Retinal pigment epithelial cell (primary cell): ENCODE data around the gene ARFGAP1.
A peak's percentile ranks its signal among the peaks of the same experiment; 100 is the strongest.

ENCODE experiments used
- DNase-seq: peaks from one replicate; pipeline ENCODE4 v3.0.0-alpha.2; 2010; ENCODE audit warnings: low read depth
- H3K4me3 ChIP-seq: 2 replicates; pipeline ENCODE4 v1.5.1; 2011; ENCODE audit warnings: mild to moderate bottlenecking, low read length, control low read depth, moderate library complexity
- CTCF ChIP-seq: conservative IDR thresholded peaks from 2 replicates; pipeline ENCODE4 v1.5.1; 2011; ENCODE audit warnings: low read depth, low read length, control low read depth, inconsistent platforms

Gene ARFGAP1

GRCh38 chr20:63241272-63241671, 31.3 kb upstream of the ARFGAP1 start:
- TF ChIP-seq CTCF: no peak
- H3K4me3 ChIP-seq: no peak overlapping the region
- DNase-seq: no peak

DNA sequence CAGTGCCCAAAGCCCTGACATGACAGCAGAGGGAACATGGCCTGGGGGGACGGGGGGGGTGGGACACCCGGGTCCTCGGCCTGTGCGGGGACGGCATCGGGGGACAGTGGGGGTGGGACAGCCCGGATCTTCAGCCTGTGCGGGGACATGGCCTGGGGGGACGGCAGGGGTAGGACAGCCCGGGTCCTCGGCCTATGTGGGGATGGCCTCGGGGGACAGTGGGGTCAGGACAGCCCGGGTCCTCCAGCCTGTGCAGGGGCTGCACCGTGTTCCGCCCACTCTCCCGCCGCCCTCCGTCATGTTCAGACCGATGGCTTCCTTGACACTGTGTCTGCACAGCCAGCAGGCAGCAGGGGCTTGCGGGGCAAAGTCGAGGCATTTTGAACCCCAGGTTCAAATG, 29.9 kb upstream of the ARFGAP1 start:
- DNase-seq: no peak

DNA sequence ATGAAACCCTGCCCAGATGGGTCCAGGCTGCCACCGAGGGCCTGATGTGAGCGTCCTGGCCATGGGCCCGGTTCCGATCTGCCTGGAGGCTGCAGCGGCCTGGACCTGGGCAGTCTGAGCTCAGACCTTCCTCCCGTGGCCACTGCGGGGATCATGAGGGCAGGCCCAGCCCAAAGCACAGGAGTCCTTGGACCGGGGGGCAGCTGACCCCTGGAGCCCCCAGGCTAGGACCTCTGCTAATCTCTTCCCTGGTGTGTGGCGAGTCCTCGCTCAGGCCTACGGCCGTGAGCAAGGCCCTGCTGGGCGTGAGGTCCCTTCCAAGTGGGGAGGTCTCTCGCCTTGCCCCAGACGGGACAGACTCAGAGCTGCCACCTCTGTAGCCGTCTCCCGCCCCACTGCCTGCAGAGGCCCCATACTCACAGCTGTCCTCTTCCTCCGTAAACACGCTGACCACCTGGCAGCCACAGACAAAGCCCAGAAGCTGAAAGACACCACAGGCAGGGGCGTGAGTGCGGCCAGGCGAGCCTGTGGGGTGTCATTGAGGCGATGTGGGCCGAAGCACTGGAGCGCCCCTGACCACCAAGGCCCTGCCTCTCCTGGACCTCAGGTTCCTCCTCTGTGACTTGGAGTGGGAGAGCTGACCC, 28.9 kb upstream of the ARFGAP1 start:
- DNase-seq: no peak
- no peak for TF ChIP-seq CTCF
- no peak overlapping the region for H3K4me3 ChIP-seq

More for the DNA sequence above, 29.9 kb upstream of the ARFGAP1 start:
- no peak for TF ChIP-seq CTCF
- no peak overlapping the region for H3K4me3 ChIP-seq

GRCh38 chr20:63244468-63244867, 28.1 kb upstream of the ARFGAP1 start:
- TF ChIP-seq CTCF: no peak
- H3K4me3 ChIP-seq: no peak overlapping the region
- no peak for DNase-seq

DNA sequence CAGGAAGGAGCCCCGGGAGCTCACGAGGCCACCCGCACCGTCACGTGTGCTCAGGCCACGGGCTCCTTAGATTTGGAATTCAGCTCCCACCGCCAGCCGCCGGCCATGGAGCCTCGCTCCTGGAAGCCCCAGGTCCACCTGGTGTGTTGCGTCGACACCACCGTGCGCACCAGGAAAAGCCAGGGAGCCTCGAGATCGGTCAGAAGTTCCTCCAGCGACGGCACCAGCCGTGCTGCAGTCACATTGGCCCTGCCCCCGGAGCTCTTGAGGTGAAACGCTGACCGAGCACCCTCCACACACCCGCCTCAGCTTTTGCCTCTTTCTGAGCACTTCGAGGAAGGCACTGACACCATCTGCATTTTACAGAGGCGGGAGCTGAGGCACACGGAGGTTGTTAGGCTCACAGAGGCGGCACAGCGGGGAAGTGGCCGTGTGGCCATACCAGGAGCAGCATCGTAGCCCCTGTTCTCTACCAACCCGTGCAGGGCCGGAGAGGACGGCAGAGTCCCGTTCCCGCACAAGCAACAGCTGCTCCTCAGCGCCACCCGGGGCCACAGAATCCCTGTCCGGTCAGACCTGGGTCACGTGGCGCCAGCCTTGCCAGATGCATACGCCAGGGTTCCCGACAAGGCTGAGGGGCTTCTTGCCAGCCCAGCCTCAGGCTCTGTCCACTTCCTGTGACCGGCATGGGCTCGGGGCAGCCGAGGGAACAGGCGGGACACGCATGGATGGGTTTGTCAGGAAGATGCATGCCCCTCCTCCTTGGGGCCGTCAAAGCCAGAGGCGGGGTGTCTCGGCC, 25.9 kb upstream of the ARFGAP1 start:
- H3K4me3 ChIP-seq: no peak overlapping the region
- peak; percentile 14 for TF ChIP-seq CTCF
- DNase-seq: no peak

GRCh38 chr20:63247671-63248228, 24.9 kb upstream of the ARFGAP1 start:
- no peak for DNase-seq
- H3K4me3 ChIP-seq: no peak overlapping the region
- TF ChIP-seq CTCF: no peak
